K562 (cell line): ENCODE results near the gene DDX60. TPM values are rescaled to one million over a fixed set of nuclear protein-coding genes. Genes with fewer than 3 reads are reported as not detected.
A peak's percentile ranks its signal among the peaks of the same experiment; 100 is the strongest.

Source experiments
- BRCA1 ChIP-seq, 2 experiments: fragments of 450-650 bp in 1 of 2; sonication (generic) in 1 of 2; formaldehyde crosslinking in 1 of 2; IDR thresholded peaks; 2 replicates each; pipeline versions ENCODE4 v1.5.0 to v1.6.1; 2017 to 2020; ENCODE audit warnings: mild to moderate bottlenecking in 1 of 2, missing genetic modification reagents in 1 of 2
- BRF1 ChIP-seq: IDR thresholded peaks from 3 replicates; pipeline ENCODE4 v1.6.1; 2011; ENCODE audit warnings: borderline replicate concordance, mild to moderate bottlenecking; ENCODE audit not compliant: insufficient read length; ENCODE audit errors: extremely low read depth
- CBX3 ChIP-seq, 2 experiments: IDR thresholded peaks; 1 replicate in 1 of 2; 2 replicates in 1 of 2; pipeline ENCODE4 v1.6.1; 2012; ENCODE audit warnings: inconsistent platforms in 2 of 2, low read length in 2 of 2, borderline replicate concordance in 1 of 2, control low read depth in 1 of 2
- CREM ChIP-seq: IDR thresholded peaks from 2 replicates; pipeline ENCODE4 v1.6.1; 2014; ENCODE audit warnings: antibody characterized with exemption, low read depth
- CXXC5 ChIP-seq: fragments of 250-450 bp; sonication (Bioruptor Pico); IDR thresholded peaks from 2 replicates; pipeline ENCODE4 v1.8.0; 2022; ENCODE audit warnings: inconsistent platforms, mild to moderate bottlenecking, moderate library complexity
- DMBX1 ChIP-seq: fragments of 250-450 bp; sonication (Bioruptor Pico); IDR thresholded peaks from 2 replicates; pipeline ENCODE4 v1.8.0; 2022; ENCODE audit warnings: inconsistent platforms, mild to moderate bottlenecking, moderate library complexity, borderline replicate concordance
- FOSL1 ChIP-seq: fragments of 200-800 bp; sonication (Bioruptor generic); conservative IDR thresholded peaks from 2 replicates; pipeline ENCODE4 v1.6.1; 2016; ENCODE audit warnings: missing genetic modification characterization, missing compliant biosample characterization
- GABPA ChIP-seq: fragments of 200-800 bp; sonication (Bioruptor generic); conservative IDR thresholded peaks from 2 replicates; pipeline ENCODE4 v1.6.1; 2016; ENCODE audit warnings: low read depth, missing genetic modification characterization, missing compliant biosample characterization
- GTF2E2 ChIP-seq: fragments of 200-800 bp; sonication (Bioruptor generic); IDR thresholded peaks from 2 replicates; pipeline ENCODE4 v1.6.1; 2016; ENCODE audit warnings: missing genetic modification characterization, missing compliant biosample characterization
- MAZ ChIP-seq, 2 experiments: fragments of 450-650 bp in 1 of 2; sonication (generic) in 1 of 2; formaldehyde crosslinking; IDR thresholded peaks in 1 of 2; conservative IDR thresholded peaks in 1 of 2; 2 replicates each; pipeline versions ENCODE4 v1.4.0 to v1.5.0; 2020; ENCODE audit warnings: mild to moderate bottlenecking in 1 of 2, missing genetic modification reagents in 1 of 2
- MTF1 ChIP-seq: fragments of 250-450 bp; sonication (Bioruptor Pico); IDR thresholded peaks from 2 replicates; pipeline ENCODE4 v1.9.0; 2021; ENCODE audit warnings: moderate library complexity, mild to moderate bottlenecking, inconsistent platforms, borderline replicate concordance
- MYC ChIP-seq, 2 experiments: fragments of 250-450 bp in 1 of 2; sonication (Bioruptor Pico) in 1 of 2; IDR thresholded peaks; 2 replicates each; pipeline versions ENCODE4 v1.5.1 to v1.6.1; 2012 to 2021; ENCODE audit warnings: low read depth in 2 of 2, borderline replicate concordance in 1 of 2, improper control_type of control experiment in 1 of 2, low read length in 1 of 2, mild to moderate bottlenecking in 1 of 2, moderate library complexity in 1 of 2
- PHB ChIP-seq: fragments of 250-450 bp; sonication (Bioruptor Pico); IDR thresholded peaks from 2 replicates; pipeline ENCODE4 v1.5.0; 2021
- SMAD1 ChIP-seq: fragments of 150-350 bp; IDR thresholded peaks from 2 replicates; pipeline ENCODE4 v1.6.1; 2014; ENCODE audit warnings: low read length, low read depth; ENCODE audit not compliant: partially characterized antibody
- SMARCA5 ChIP-seq: fragments of 450-650 bp; IDR thresholded peaks from 2 replicates; pipeline ENCODE4 v1.6.1; 2016
- STAG1 ChIP-seq: sonication (generic); formaldehyde crosslinking; IDR thresholded peaks from 2 replicates; pipeline ENCODE4 v1.5.0; 2020; ENCODE audit warnings: missing genetic modification reagents, borderline replicate concordance
- ZC3H8 ChIP-seq: fragments of 450-650 bp; IDR thresholded peaks from 2 replicates; pipeline ENCODE4 v1.6.1; 2017
- polyA plus RNA-seq, 8 experiments: library from polyadenylated mRNA; depleted of rRNA in 4 of 8; stranded (reverse) in 5 of 8; unstranded in 3 of 8; fragments of >200 nt; fragmentation: Nextera tagmentation in 2 of 8; fragmentation: Illumina TruSeq in 1 of 8; extraction: Ambion mirVana in 2 of 8; extraction: Trizol in 1 of 8; gene quantifications; 2 replicates each; pipeline versions ENCODE4 v1.2.1 to v1.2.3, GENCODE V29; 2011 to 2014; ENCODE audit warnings: inconsistent platforms in 1 of 8, missing spikeins in 1 of 8
- total RNA-seq, 7 experiments: library from RNA; depleted of rRNA in 6 of 7; stranded (reverse); fragments of >200 nt in 6 of 7; fragmentation: Illumina TruSeq in 2 of 7; extraction: Trizol in 2 of 7; gene quantifications; 2 replicates each; pipeline versions ENCODE4 v1.2.1 to v1.2.3, GENCODE V29; 2011 to 2021; ENCODE audit warnings: low replicate concordance in 1 of 7
- TF ChIP-seq, protein P1 (sequence below): fragments of 200-800 bp; sonication (Bioruptor generic); IDR thresholded peaks from 2 replicates; pipeline ENCODE4 v1.6.1; 2017; ENCODE audit warnings: missing genetic modification characterization, missing compliant biosample characterization
- TF ChIP-seq, protein P2 (sequence below): fragments of 250-450 bp; sonication (Bioruptor Pico); IDR thresholded peaks from 2 replicates; pipeline ENCODE4 v1.8.0; 2021; ENCODE audit warnings: moderate library complexity, mild to moderate bottlenecking, inconsistent platforms
- TF ChIP-seq, protein P3 (sequence below): fragments of 450-650 bp; IDR thresholded peaks from 2 replicates; pipeline ENCODE4 v1.6.1; 2016; ENCODE audit warnings: missing biosample characterization, missing genetic modification characterization
- TF ChIP-seq, protein P4 (sequence below): sonication (generic); formaldehyde crosslinking; IDR thresholded peaks from 2 replicates; pipeline ENCODE4 v1.8.1; 2022; ENCODE audit warnings: missing genetic modification reagents
- TF ChIP-seq, protein P5 (sequence below), 2 experiments: IDR thresholded peaks; 2 replicates each; pipeline ENCODE4 v1.6.1; 2011; ENCODE audit warnings: borderline replicate concordance in 1 of 2, control low read depth in 1 of 2, low read depth in 1 of 2, low read length in 1 of 2, mild to moderate bottlenecking in 1 of 2, mixed read lengths in 1 of 2, moderate library complexity in 1 of 2; ENCODE audit not compliant: insufficient read depth in 1 of 2, insufficient read length in 1 of 2, poor library complexity in 1 of 2, severe bottlenecking in 1 of 2; ENCODE audit errors: extremely low read depth in 1 of 2

The DDX60 gene
- total and polyA plus RNA-seq, 9 of the 15 experiments (the other 6 are each of a cell fraction or from before 2014, with no cell fraction given), result 0.06 to 0.25 (median 0.13) TPM

DNA sequence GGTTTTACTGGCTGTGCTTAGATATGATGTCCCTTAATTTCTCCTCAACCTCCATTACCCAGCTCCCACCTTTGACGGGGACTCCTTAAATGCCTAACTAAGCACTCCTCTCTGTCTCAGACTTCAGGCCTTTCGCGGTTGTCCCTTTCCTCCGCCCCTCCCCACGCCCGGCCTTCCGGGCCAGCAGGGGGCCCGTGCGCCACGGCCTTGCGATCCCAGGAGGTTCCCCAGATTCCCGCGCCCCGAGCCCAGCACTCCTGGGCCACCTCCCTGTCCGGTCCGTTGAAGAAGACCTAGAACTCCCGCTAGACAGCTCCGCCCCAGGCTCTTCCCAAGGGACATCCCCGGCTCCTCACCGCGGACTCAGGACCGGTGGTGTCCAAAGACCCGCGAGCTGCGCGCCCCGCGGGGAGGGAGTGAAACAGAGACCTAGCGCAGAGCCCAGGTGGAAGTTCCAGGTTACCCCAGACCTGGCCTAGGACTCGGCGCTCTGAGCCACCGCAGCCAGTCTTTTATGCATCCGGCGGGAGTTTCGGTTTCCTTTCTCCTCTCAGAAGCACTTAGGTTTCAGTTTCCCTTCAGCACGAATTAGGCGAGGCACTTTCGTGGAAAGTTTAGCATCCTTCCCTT, at the start of gene DDX60 (continued):
- TF ChIP-seq MTF1 (CRISPR knock-in tag), result no peak
- TF ChIP-seq, protein P1, sequence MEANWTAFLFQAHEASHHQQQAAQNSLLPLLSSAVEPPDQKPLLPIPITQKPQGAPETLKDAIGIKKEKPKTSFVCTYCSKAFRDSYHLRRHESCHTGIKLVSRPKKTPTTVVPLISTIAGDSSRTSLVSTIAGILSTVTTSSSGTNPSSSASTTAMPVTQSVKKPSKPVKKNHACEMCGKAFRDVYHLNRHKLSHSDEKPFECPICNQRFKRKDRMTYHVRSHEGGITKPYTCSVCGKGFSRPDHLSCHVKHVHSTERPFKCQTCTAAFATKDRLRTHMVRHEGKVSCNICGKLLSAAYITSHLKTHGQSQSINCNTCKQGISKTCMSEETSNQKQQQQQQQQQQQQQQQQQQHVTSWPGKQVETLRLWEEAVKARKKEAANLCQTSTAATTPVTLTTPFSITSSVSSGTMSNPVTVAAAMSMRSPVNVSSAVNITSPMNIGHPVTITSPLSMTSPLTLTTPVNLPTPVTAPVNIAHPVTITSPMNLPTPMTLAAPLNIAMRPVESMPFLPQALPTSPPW (CRISPR knock-in tag), result peak; percentile 34; the same call in 1 of the 2 replicates
- TF ChIP-seq MYC (IDR thresholded peaks at IDR 0.05; ENCODE audit: low read depth, low read length), result no peak
- TF ChIP-seq MYC (CRISPR knock-in tag; IDR thresholded peaks at IDR 0.05; ENCODE audit: borderline replicate concordance, low read depth), result no peak
- no peak for TF ChIP-seq SMARCA5
- TF ChIP-seq, protein P2, sequence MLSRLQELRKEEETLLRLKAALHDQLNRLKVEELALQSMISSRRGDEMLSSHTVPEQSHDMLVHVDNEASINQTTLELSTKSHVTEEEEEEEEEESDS (CRISPR knock-in tag), result no peak
- no peak for TF ChIP-seq BRCA1 (IDR thresholded peaks at IDR 0.05)
- no peak for TF ChIP-seq BRCA1 (CRISPR knock-in tag; IDR thresholded peaks at IDR 0.05)
- TF ChIP-seq SMAD1, result no peak
- TF ChIP-seq, protein P3, sequence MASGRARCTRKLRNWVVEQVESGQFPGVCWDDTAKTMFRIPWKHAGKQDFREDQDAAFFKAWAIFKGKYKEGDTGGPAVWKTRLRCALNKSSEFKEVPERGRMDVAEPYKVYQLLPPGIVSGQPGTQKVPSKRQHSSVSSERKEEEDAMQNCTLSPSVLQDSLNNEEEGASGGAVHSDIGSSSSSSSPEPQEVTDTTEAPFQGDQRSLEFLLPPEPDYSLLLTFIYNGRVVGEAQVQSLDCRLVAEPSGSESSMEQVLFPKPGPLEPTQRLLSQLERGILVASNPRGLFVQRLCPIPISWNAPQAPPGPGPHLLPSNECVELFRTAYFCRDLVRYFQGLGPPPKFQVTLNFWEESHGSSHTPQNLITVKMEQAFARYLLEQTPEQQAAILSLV (tag), result 0 out of 2 replicates have a peak, but pooled peaks have one; percentile 32
- TF ChIP-seq, protein P4, sequence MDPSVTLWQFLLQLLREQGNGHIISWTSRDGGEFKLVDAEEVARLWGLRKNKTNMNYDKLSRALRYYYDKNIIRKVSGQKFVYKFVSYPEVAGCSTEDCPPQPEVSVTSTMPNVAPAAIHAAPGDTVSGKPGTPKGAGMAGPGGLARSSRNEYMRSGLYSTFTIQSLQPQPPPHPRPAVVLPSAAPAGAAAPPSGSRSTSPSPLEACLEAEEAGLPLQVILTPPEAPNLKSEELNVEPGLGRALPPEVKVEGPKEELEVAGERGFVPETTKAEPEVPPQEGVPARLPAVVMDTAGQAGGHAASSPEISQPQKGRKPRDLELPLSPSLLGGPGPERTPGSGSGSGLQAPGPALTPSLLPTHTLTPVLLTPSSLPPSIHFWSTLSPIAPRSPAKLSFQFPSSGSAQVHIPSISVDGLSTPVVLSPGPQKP (CRISPR knock-in tag), result no peak
- no peak for TF ChIP-seq DMBX1 (CRISPR knock-in tag)
- no peak for TF ChIP-seq CBX3 (IDR thresholded peaks at IDR 0.05; ENCODE audit: borderline replicate concordance in 1 of 2, low read length in 2 of 2)
- no peak for TF ChIP-seq STAG1
- no peak for TF ChIP-seq PHB
- no peak for TF ChIP-seq BRF1
- no peak for TF ChIP-seq ZC3H8
- no peak for TF ChIP-seq FOSL1 (tag)
- TF ChIP-seq, protein P5, sequence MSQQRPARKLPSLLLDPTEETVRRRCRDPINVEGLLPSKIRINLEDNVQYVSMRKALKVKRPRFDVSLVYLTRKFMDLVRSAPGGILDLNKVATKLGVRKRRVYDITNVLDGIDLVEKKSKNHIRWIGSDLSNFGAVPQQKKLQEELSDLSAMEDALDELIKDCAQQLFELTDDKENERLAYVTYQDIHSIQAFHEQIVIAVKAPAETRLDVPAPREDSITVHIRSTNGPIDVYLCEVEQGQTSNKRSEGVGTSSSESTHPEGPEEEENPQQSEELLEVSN (IDR thresholded peaks at IDR 0.05; ENCODE audit: borderline replicate concordance in 1 of 2, extremely low read depth in 1 of 2, insufficient read depth in 1 of 2, insufficient read length in 1 of 2, low read depth in 1 of 2, low read length in 1 of 2, poor library complexity in 1 of 2, severe bottlenecking in 1 of 2), result peak in 1 of 2 experiments; percentile 17
- TF ChIP-seq CREM, result no peak
- 0 out of 4 replicates have a peak, but pooled peaks have one; percentile 22 to 40 for TF ChIP-seq MAZ (CRISPR knock-in tag; conservative IDR thresholded peaks at IDR 0.05 in 1 of 2, IDR thresholded peaks at IDR 0.05 in 1 of 2)
- TF ChIP-seq GABPA, result peak; percentile 41; the same call in 1 of the 2 replicates
- TF ChIP-seq CXXC5, result peak; percentile 33; the same call in 1 of the 2 replicates
- TF ChIP-seq GTF2E2 (tag), result no peak
